ENCODE data around the gene ISG20. TPM values are rescaled to one million over a fixed set of nuclear protein-coding genes. Genes with fewer than 3 reads are reported as not detected.

ISG20 gene
- total and polyA plus RNA-seq, 4 donors = 6.8 to 36.5 (median 14.3) TPM

DNA sequence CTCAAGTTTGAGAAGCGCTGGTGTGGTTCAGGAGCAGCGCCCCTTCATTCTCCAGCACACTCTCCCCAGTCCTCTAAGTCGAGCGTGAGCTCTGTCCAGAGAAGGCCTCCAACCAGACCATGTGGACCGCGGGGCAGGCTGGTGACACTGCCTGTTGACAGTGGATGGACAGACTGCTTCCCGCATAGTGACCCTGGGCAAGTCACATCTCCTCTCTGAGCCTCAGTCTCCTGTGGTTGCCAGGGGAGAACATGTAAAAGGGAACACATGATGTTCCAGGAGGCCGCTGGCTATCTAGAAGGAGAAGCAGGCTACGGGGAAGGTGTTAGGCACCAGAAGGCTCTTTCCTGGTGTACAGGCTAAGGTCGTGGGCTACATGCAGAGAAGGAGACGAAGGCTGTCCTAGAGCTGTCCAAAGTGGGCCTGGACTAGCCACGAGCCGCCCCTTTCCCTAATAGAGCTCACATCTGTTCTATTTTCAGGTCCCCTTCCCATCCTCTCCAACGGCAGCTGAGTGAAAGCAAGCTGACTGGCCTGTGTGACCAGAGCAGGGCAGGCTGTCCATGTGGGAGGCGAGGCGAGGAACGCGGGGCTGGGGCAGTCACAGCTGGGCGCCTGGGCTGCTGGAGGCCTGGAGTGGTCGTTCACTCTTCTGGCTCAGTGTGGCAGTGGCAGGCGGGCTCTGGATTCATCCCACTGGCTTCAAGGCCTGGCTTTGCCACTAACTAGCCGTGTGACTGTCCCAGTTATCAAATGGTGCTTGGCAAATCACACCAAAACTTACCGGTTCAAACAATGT lies 11.1 kb downstream of the ISG20 start:
- H3K9ac ChIP-seq (ENCODE audit: low read depth in 1 of 2, low read length in 2 of 2) = no peak overlapping the region
- H3K27me3 ChIP-seq (ENCODE audit: control insufficient read depth in 4 of 4, insufficient read depth in 4 of 4, low read length in 3 of 4) = no peaks in the 10 kb centered on the region
- H3K27ac ChIP-seq (ENCODE audit: low read depth in 1 of 2, low read length in 2 of 2) = peak overlapping the region in 1 of 2 donors; percentile 9
- H3K36me3 ChIP-seq (ENCODE audit: control insufficient read depth in 4 of 4, insufficient read depth in 3 of 4, low read depth in 1 of 4, low read length in 3 of 4) = no peaks in the 10 kb centered on the region
- H3K9me3 ChIP-seq (ENCODE audit: control insufficient read depth in 4 of 4, low read length in 3 of 4) = no peaks in the 10 kb centered on the region
- no peak overlapping the region for H3K4me3 ChIP-seq (ENCODE audit: low read depth in 1 of 3, low read length in 3 of 3)
- 87% methylated on average over 23 of the region's 23 CpGs for WGBS
- DNase-seq (ENCODE audit: low spot score) = no peak
- H3K4me1 ChIP-seq (ENCODE audit: control insufficient read depth in 4 of 4, insufficient read depth in 4 of 4, low read length in 3 of 4) = peaks cover 9 to 24% (median 20%) of the 10 kb centered on the region in 4 donors
- TF ChIP-seq RXRA (IDR thresholded peaks at IDR 0.05) = no peak
- TF ChIP-seq, protein P1, sequence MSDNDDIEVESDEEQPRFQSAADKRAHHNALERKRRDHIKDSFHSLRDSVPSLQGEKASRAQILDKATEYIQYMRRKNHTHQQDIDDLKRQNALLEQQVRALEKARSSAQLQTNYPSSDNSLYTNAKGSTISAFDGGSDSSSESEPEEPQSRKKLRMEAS (IDR thresholded peaks at IDR 0.05) = no peak
- no peak for TF ChIP-seq FOXA1 (IDR thresholded peaks at IDR 0.05)
- TF ChIP-seq HNF4G (IDR thresholded peaks at IDR 0.05) = no peak
- no peak for TF ChIP-seq REST (IDR thresholded peaks at IDR 0.05)
- TF ChIP-seq HNF4A (conservative IDR thresholded peaks at IDR 0.05) = no peak
- no peak for TF ChIP-seq SP1 (IDR thresholded peaks at IDR 0.05)
- TF ChIP-seq NR2F2 (IDR thresholded peaks at IDR 0.05) = no peak
- no peak for TF ChIP-seq RAD21 (IDR thresholded peaks at IDR 0.05)
- TF ChIP-seq, protein P2, sequence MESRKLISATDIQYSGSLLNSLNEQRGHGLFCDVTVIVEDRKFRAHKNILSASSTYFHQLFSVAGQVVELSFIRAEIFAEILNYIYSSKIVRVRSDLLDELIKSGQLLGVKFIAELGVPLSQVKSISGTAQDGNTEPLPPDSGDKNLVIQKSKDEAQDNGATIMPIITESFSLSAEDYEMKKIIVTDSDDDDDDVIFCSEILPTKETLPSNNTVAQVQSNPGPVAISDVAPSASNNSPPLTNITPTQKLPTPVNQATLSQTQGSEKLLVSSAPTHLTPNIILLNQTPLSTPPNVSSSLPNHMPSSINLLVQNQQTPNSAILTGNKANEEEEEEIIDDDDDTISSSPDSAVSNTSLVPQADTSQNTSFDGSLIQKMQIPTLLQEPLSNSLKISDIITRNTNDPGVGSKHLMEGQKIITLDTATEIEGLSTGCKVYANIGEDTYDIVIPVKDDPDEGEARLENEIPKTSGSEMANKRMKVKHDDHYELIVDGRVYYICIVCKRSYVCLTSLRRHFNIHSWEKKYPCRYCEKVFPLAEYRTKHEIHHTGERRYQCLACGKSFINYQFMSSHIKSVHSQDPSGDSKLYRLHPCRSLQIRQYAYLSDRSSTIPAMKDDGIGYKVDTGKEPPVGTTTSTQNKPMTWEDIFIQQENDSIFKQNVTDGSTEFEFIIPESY (IDR thresholded peaks at IDR 0.05) = no peak
- TF ChIP-seq JUND (IDR thresholded peaks at IDR 0.05) = no peak

DNA sequence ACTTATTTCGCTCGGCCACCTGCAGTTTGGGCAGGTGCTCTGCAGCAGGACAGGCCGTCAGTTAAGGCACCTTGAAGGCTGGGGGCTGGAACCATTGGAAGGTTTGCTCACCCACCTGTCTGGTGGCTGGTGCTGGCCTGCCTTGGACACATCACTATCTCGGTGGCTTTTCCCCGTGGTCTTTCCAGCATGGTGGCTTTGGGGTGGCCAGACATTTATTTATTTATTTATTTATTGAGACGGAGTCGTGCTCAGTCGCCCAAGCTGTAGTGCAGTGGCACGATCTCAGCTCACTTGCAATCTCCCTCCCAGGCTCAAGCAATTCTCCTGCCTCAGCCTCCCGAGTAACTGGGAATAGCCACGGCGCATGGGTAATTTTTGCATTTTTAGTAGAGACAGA lies 11.7 kb downstream of the ISG20 start:
- no peak overlapping the region for H3K4me3 ChIP-seq (ENCODE audit: low read depth in 1 of 3, low read length in 3 of 3)
- H3K9ac ChIP-seq (ENCODE audit: low read depth in 1 of 2, low read length in 2 of 2) = no peak overlapping the region
- peaks cover 9 to 24% (median 20%) of the 10 kb centered on the region in 4 donors for H3K4me1 ChIP-seq (ENCODE audit: control insufficient read depth in 4 of 4, insufficient read depth in 4 of 4, low read length in 3 of 4)
- DNase-seq (ENCODE audit: low spot score) = peak; percentile 31
- H3K27ac ChIP-seq (ENCODE audit: low read depth in 1 of 2, low read length in 2 of 2) = no peak overlapping the region
- H3K9me3 ChIP-seq (ENCODE audit: control insufficient read depth in 4 of 4, low read length in 3 of 4) = no peaks in the 10 kb centered on the region
- 97% methylated on average over 12 of the region's 12 CpGs for WGBS
- no peaks in the 10 kb centered on the region for H3K36me3 ChIP-seq (ENCODE audit: control insufficient read depth in 4 of 4, insufficient read depth in 3 of 4, low read depth in 1 of 4, low read length in 3 of 4)
- no peaks in the 10 kb centered on the region for H3K27me3 ChIP-seq (ENCODE audit: control insufficient read depth in 4 of 4, insufficient read depth in 4 of 4, low read length in 3 of 4)
- TF ChIP-seq FOXA2 (IDR thresholded peaks at IDR 0.05) = no peak
- TF ChIP-seq, protein P2 (IDR thresholded peaks at IDR 0.05) = no peak
- TF ChIP-seq JUND (IDR thresholded peaks at IDR 0.05) = no peak
- no peak for TF ChIP-seq YY1 (IDR thresholded peaks at IDR 0.05)
- TF ChIP-seq, protein P1 (IDR thresholded peaks at IDR 0.05) = no peak
- TF ChIP-seq GABPA (IDR thresholded peaks at IDR 0.05 in 1 of 2, conservative IDR thresholded peaks at IDR 0.05 in 1 of 2) = no peak
- TF ChIP-seq RXRA (IDR thresholded peaks at IDR 0.05) = no peak
- TF ChIP-seq, protein P3, sequence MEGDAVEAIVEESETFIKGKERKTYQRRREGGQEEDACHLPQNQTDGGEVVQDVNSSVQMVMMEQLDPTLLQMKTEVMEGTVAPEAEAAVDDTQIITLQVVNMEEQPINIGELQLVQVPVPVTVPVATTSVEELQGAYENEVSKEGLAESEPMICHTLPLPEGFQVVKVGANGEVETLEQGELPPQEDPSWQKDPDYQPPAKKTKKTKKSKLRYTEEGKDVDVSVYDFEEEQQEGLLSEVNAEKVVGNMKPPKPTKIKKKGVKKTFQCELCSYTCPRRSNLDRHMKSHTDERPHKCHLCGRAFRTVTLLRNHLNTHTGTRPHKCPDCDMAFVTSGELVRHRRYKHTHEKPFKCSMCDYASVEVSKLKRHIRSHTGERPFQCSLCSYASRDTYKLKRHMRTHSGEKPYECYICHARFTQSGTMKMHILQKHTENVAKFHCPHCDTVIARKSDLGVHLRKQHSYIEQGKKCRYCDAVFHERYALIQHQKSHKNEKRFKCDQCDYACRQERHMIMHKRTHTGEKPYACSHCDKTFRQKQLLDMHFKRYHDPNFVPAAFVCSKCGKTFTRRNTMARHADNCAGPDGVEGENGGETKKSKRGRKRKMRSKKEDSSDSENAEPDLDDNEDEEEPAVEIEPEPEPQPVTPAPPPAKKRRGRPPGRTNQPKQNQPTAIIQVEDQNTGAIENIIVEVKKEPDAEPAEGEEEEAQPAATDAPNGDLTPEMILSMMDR (IDR thresholded peaks at IDR 0.05; ENCODE audit: low read depth, low read length, missing input control) = no peak
- TF ChIP-seq ATF3 (IDR thresholded peaks at IDR 0.05) = no peak
- no peak for TF ChIP-seq HNF4A (conservative IDR thresholded peaks at IDR 0.05)
- TF ChIP-seq RAD21 (IDR thresholded peaks at IDR 0.05) = no peak
- TF ChIP-seq EGR1 (IDR thresholded peaks at IDR 0.05; ENCODE audit: low read depth in 2 of 2) = no peak
